Activated T-cell treated with anti-CD3 and anti-CD28 coated beads, Interleukin-2, amount 50 U/mL, for 24 hours (primary cell): ENCODE measurements around the gene CAMK2D.

ENCODE experiments used
- DNase-seq: peaks from one replicate; pipeline ENCODE4 v3.0.0-alpha.2; 2020
- H3K27ac Mint-ChIP-seq: 2 replicates; pipeline ENCODE4 v1.8.0; 2020; ENCODE audit warnings: mild to moderate bottlenecking, mixed read lengths
- H3K27me3 Mint-ChIP-seq: 2 replicates; pipeline ENCODE4 v1.8.0; 2020; ENCODE audit warnings: mixed read lengths
- H3K36me3 Mint-ChIP-seq: 2 replicates; pipeline ENCODE4 v1.8.0; 2020; ENCODE audit warnings: low read depth, mixed read lengths
- H3K4me1 Mint-ChIP-seq: 2 replicates; pipeline ENCODE4 v1.8.0; 2020; ENCODE audit warnings: low read depth, mixed read lengths
- H3K4me3 Mint-ChIP-seq: 2 replicates; pipeline ENCODE4 v1.8.0; 2020; ENCODE audit warnings: mild to moderate bottlenecking, moderate library complexity, mixed read lengths
- H3K9me3 Mint-ChIP-seq: 2 replicates; pipeline ENCODE4 v1.8.0; 2020; ENCODE audit warnings: mixed read lengths

CAMK2D gene

GRCh38 chr4:113593400-113594230, 167.9 kb downstream of the CAMK2D start:
- H3K4me3 Mint-ChIP-seq = no peak overlapping the region
- peaks cover 71% of the 10 kb centered on the region for H3K4me1 Mint-ChIP-seq
- H3K27ac Mint-ChIP-seq = peak overlapping the region; percentile 75

GRCh38 chr4:113591982-113592381, 169.6 kb downstream of the CAMK2D start:
- Mint-ChIP-seq H3K4me1 (peaks cover 69% of the 10 kb centered on the region), H3K36me3 (peaks cover 89% of the 10 kb centered on the region), H3K27me3 (no peaks in the 10 kb centered on the region), H3K27ac (peak overlapping the region; percentile 32), H3K4me3 (no peak overlapping the region), H3K9me3 (no peaks in the 10 kb centered on the region)
- no peak for DNase-seq

More at GRCh38 chr4:113593400-113594230, 167.9 kb downstream of the CAMK2D start:
- DNase-seq = no peak
- peaks cover 91% of the 10 kb centered on the region for H3K36me3 Mint-ChIP-seq
- H3K9me3 Mint-ChIP-seq = no peaks in the 10 kb centered on the region
- H3K27me3 Mint-ChIP-seq = no peaks in the 10 kb centered on the region

- no peak overlapping the region for H3K27ac Mint-ChIP-seq
- H3K4me3 Mint-ChIP-seq = no peak overlapping the region
- no peaks in the 10 kb centered on the region for H3K9me3 Mint-ChIP-seq
- peaks cover 86% of the 10 kb centered on the region for H3K36me3 Mint-ChIP-seq
- no peak for DNase-seq
- H3K27me3 Mint-ChIP-seq = no peaks in the 10 kb centered on the region
- peaks cover 49% of the 10 kb centered on the region for H3K4me1 Mint-ChIP-seq
Observed at GRCh38 chr4:113588895-113589668, 172.5 kb downstream of the CAMK2D start.

GRCh38 chr4:113587640-113588275, 173.8 kb downstream of the CAMK2D start:
- Mint-ChIP-seq H3K4me3 (no peak overlapping the region), H3K36me3 (peaks cover 85% of the 10 kb centered on the region), H3K4me1 (peaks cover 46% of the 10 kb centered on the region), H3K9me3 (no peaks in the 10 kb centered on the region), H3K27ac (no peak overlapping the region), H3K27me3 (no peaks in the 10 kb centered on the region)
- no peak for DNase-seq

- Mint-ChIP-seq H3K9me3 (no peaks in the 10 kb centered on the region), H3K4me1 (peaks cover 47% of the 10 kb centered on the region), H3K36me3 (peaks cover 85% of the 10 kb centered on the region), H3K27ac (peak overlapping the region; percentile 23), H3K27me3 (no peaks in the 10 kb centered on the region), H3K4me3 (no peak overlapping the region)
- DNase-seq = no peak
Observed at GRCh38 chr4:113587156-113587555, 174.4 kb downstream of the CAMK2D start.

- Mint-ChIP-seq H3K27me3 (no peaks in the 10 kb centered on the region), H3K4me1 (peaks cover 44% of the 10 kb centered on the region), H3K4me3 (no peak overlapping the region), H3K9me3 (no peaks in the 10 kb centered on the region), H3K36me3 (peaks cover 82% of the 10 kb centered on the region), H3K27ac (no peak overlapping the region)
- no peak for DNase-seq
Observed at GRCh38 chr4:113586072-113586471, 175.5 kb downstream of the CAMK2D start.

- H3K36me3 Mint-ChIP-seq = peaks cover 78% of the 10 kb centered on the region
- peaks cover 46% of the 10 kb centered on the region for H3K4me1 Mint-ChIP-seq
- no peaks in the 10 kb centered on the region for H3K27me3 Mint-ChIP-seq
- DNase-seq = no peak
- no peaks in the 10 kb centered on the region for H3K9me3 Mint-ChIP-seq
- no peak overlapping the region for H3K27ac Mint-ChIP-seq
- no peak overlapping the region for H3K4me3 Mint-ChIP-seq
Observed at GRCh38 chr4:113584407-113585150, 177.0 kb downstream of the CAMK2D start.

GRCh38 chr4:113582737-113583136, 178.8 kb downstream of the CAMK2D start:
- peaks cover 77% of the 10 kb centered on the region for H3K36me3 Mint-ChIP-seq
- no peaks in the 10 kb centered on the region for H3K9me3 Mint-ChIP-seq
- peaks cover 49% of the 10 kb centered on the region for H3K4me1 Mint-ChIP-seq
- H3K4me3 Mint-ChIP-seq = no peak overlapping the region
- no peaks in the 10 kb centered on the region for H3K27me3 Mint-ChIP-seq
- DNase-seq = no peak
- no peak overlapping the region for H3K27ac Mint-ChIP-seq

GRCh38 chr4:113579360-113579759, 182.2 kb downstream of the CAMK2D start:
- DNase-seq = no peak
- Mint-ChIP-seq H3K36me3 (peaks cover 60% of the 10 kb centered on the region), H3K9me3 (no peaks in the 10 kb centered on the region), H3K27ac (no peak overlapping the region), H3K4me3 (no peak overlapping the region), H3K4me1 (peaks cover 68% of the 10 kb centered on the region), H3K27me3 (no peaks in the 10 kb centered on the region)

GRCh38 chr4:113576947-113577678, 184.4 kb downstream of the CAMK2D start:
- Mint-ChIP-seq H3K4me1 (peaks cover 74% of the 10 kb centered on the region), H3K27ac (peak overlapping the region; percentile 33)

GRCh38 chr4:113575401-113575800, 186.1 kb downstream of the CAMK2D start:
- Mint-ChIP-seq H3K27ac (no peak overlapping the region), H3K9me3 (peaks cover 11% of the 10 kb centered on the region), H3K27me3 (no peaks in the 10 kb centered on the region), H3K4me1 (peaks cover 72% of the 10 kb centered on the region), H3K4me3 (no peak overlapping the region), H3K36me3 (peaks cover 69% of the 10 kb centered on the region)
- DNase-seq = no peak

More at GRCh38 chr4:113576947-113577678, 184.4 kb downstream of the CAMK2D start:
- peaks cover 62% of the 10 kb centered on the region for H3K36me3 Mint-ChIP-seq
- H3K27me3 Mint-ChIP-seq = no peaks in the 10 kb centered on the region
- DNase-seq = no peak
- H3K4me3 Mint-ChIP-seq = no peak overlapping the region
- peaks cover 11% of the 10 kb centered on the region for H3K9me3 Mint-ChIP-seq

- Mint-ChIP-seq H3K4me3 (no peak overlapping the region), H3K4me1 (peaks cover 68% of the 10 kb centered on the region), H3K27me3 (no peaks in the 10 kb centered on the region), H3K36me3 (peaks cover 63% of the 10 kb centered on the region), H3K27ac (no peak overlapping the region), H3K9me3 (peaks cover 11% of the 10 kb centered on the region)
- DNase-seq = no peak
Observed at GRCh38 chr4:113574636-113575103, 186.9 kb downstream of the CAMK2D start.

- no peak overlapping the region for H3K27ac Mint-ChIP-seq
- H3K9me3 Mint-ChIP-seq = peaks cover 11% of the 10 kb centered on the region
- DNase-seq = no peak
- no peaks in the 10 kb centered on the region for H3K27me3 Mint-ChIP-seq
- H3K36me3 Mint-ChIP-seq = peaks cover 53% of the 10 kb centered on the region
- H3K4me3 Mint-ChIP-seq = no peak overlapping the region
- peaks cover 59% of the 10 kb centered on the region for H3K4me1 Mint-ChIP-seq
Observed at GRCh38 chr4:113572620-113573019, 188.9 kb downstream of the CAMK2D start.
